SK-N-SH treated with all-trans-retinoic acid at 6 μM for 48 hours (cell line): ENCODE data around the gene NEGR1.

Source experiments
- ATAC-seq: fragments of 200-7000 bp; cut with Tn5 transposase; 3 replicates; pipeline ENCODE4 v1.9.1; 2020; ENCODE audit warnings: mild to moderate bottlenecking, moderate library complexity
- ARNTL ChIP-seq: fragments of 450-650 bp; formaldehyde crosslinking; IDR thresholded peaks from 2 replicates; pipeline ENCODE4 v1.5.0; 2020; ENCODE audit warnings: low read depth, mild to moderate bottlenecking, moderate library complexity, borderline replicate concordance
- BACH2 ChIP-seq: fragments of 250-450 bp; sonication (Bioruptor Pico); IDR thresholded peaks from 2 replicates; pipeline ENCODE4 v1.9.0; 2021; ENCODE audit warnings: mild to moderate bottlenecking, borderline replicate concordance
- CSDC2 ChIP-seq: fragments of 250-450 bp; sonication (Bioruptor Pico); IDR thresholded peaks from 2 replicates; pipeline ENCODE4 v1.5.0; 2020; ENCODE audit warnings: mild to moderate bottlenecking, moderate library complexity
- ESRRG ChIP-seq: fragments of 250-450 bp; sonication (Bioruptor Pico); IDR thresholded peaks from 2 replicates; pipeline ENCODE4 v1.6.1; 2021; ENCODE audit warnings: mild to moderate bottlenecking
- ISL1 ChIP-seq: fragments of 250-450 bp; sonication (Bioruptor Pico); IDR thresholded peaks from 2 replicates; pipeline ENCODE4 v2.1.2; 2022; ENCODE audit warnings: mild to moderate bottlenecking, moderate library complexity
- PPARA ChIP-seq: fragments of 250-450 bp; sonication (Bioruptor Pico); IDR thresholded peaks from 2 replicates; pipeline ENCODE4 v1.5.0; 2020; ENCODE audit warnings: mild to moderate bottlenecking, borderline replicate concordance
- RARB ChIP-seq: fragments of 250-450 bp; sonication (Bioruptor Pico); IDR thresholded peaks from 2 replicates; pipeline ENCODE4 v1.8.0; 2021; ENCODE audit warnings: mild to moderate bottlenecking, moderate library complexity
- SNAI2 ChIP-seq: fragments of 250-450 bp; sonication (Bioruptor Pico); IDR thresholded peaks from 2 replicates; pipeline ENCODE4 v1.5.0; 2020; ENCODE audit warnings: mild to moderate bottlenecking, moderate library complexity
- TCF4 ChIP-seq: fragments of 250-450 bp; sonication (Bioruptor Pico); IDR thresholded peaks from 2 replicates; pipeline ENCODE4 v1.8.0; 2021; ENCODE audit warnings: mild to moderate bottlenecking, moderate library complexity, borderline replicate concordance
- TOX ChIP-seq: fragments of 250-450 bp; sonication (Bioruptor Pico); IDR thresholded peaks from 2 replicates; pipeline ENCODE4 v1.8.0; 2021; ENCODE audit warnings: mild to moderate bottlenecking, moderate library complexity, borderline replicate concordance
- ZFP3 ChIP-seq: fragments of 250-450 bp; sonication (Bioruptor Pico); IDR thresholded peaks from 2 replicates; pipeline ENCODE4 v1.5.0; 2020; ENCODE audit warnings: mild to moderate bottlenecking, moderate library complexity
- ZFP30 ChIP-seq: fragments of 450-650 bp; formaldehyde crosslinking; IDR thresholded peaks from 2 replicates; pipeline ENCODE4 v1.5.0; 2022; ENCODE audit warnings: mild to moderate bottlenecking, moderate library complexity
- ZNF565 ChIP-seq: fragments of 450-650 bp; formaldehyde crosslinking; conservative IDR thresholded peaks from 2 replicates; pipeline ENCODE4 v1.5.0; 2020; ENCODE audit warnings: low read depth, mild to moderate bottlenecking, moderate library complexity
- ZNF70 ChIP-seq: fragments of 450-650 bp; formaldehyde crosslinking; IDR thresholded peaks from 2 replicates; pipeline ENCODE4 v1.5.0; 2020; ENCODE audit warnings: mild to moderate bottlenecking, moderate library complexity
- ZNF8 ChIP-seq: fragments of 450-650 bp; formaldehyde crosslinking; IDR thresholded peaks from 2 replicates; pipeline ENCODE4 v1.5.0; 2020; ENCODE audit warnings: mild to moderate bottlenecking, moderate library complexity
- TF ChIP-seq, protein P1 (sequence below): fragments of 250-450 bp; sonication (Bioruptor Pico); IDR thresholded peaks from 2 replicates; pipeline ENCODE4 v1.8.0; 2021; ENCODE audit warnings: low read depth, mild to moderate bottlenecking, moderate library complexity, borderline replicate concordance
- TF ChIP-seq, protein P2 (sequence below): fragments of 250-450 bp; sonication (Bioruptor Pico); IDR thresholded peaks from 2 replicates; pipeline ENCODE4 v1.5.1; 2021; ENCODE audit warnings: mild to moderate bottlenecking, moderate library complexity
- TF ChIP-seq, protein P3 (sequence below): fragments of 250-450 bp; sonication (Bioruptor Pico); IDR thresholded peaks from 2 replicates; pipeline ENCODE4 v1.5.1; 2020; ENCODE audit warnings: low read depth, mild to moderate bottlenecking, moderate library complexity
- TF ChIP-seq, protein P4 (sequence below): fragments of 250-450 bp; sonication (Bioruptor Pico); IDR thresholded peaks from 2 replicates; pipeline ENCODE4 v1.8.0; 2020; ENCODE audit warnings: mild to moderate bottlenecking, moderate library complexity, borderline replicate concordance
- TF ChIP-seq, protein P5 (sequence below): fragments of 250-450 bp; sonication (Bioruptor Pico); IDR thresholded peaks from 2 replicates; pipeline ENCODE4 v1.5.0; 2020; ENCODE audit warnings: mild to moderate bottlenecking, moderate library complexity

Gene NEGR1

DNA sequence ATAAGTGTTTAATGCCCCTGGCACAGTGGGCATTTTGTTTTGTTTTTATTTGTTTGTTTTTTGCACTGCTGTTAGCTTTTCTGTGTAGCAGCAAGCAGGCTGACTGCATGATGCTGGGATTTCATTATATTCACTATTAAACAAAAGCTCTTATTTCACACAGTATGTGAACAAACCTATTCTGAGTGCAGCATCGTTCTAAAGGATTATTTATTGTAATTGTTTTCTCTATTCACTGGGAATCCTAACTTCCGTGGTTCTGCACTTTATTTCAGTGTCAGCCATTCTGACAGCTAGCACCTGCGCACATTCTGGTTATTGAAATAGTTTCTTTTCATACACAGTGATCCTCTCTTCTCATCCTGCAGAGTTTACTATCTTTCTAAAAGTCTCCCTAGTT, 595.0 kb downstream of the NEGR1 start:
- ATAC-seq = no peak
- TF ChIP-seq CSDC2 (CRISPR knock-in tag) = no peak
- no peak for TF ChIP-seq ZNF565
- TF ChIP-seq, protein P1, sequence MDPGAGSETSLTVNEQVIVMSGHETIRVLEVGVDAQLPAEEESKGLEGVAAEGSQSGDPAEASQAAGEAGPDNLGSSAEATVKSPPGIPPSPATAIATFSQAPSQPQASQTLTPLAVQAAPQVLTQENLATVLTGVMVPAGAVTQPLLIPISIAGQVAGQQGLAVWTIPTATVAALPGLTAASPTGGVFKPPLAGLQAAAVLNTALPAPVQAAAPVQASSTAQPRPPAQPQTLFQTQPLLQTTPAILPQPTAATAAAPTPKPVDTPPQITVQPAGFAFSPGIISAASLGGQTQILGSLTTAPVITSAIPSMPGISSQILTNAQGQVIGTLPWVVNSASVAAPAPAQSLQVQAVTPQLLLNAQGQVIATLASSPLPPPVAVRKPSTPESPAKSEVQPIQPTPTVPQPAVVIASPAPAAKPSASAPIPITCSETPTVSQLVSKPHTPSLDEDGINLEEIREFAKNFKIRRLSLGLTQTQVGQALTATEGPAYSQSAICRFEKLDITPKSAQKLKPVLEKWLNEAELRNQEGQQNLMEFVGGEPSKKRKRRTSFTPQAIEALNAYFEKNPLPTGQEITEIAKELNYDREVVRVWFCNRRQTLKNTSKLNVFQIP (CRISPR knock-in tag) = no peak
- TF ChIP-seq PPARA (CRISPR knock-in tag) = no peak
- TF ChIP-seq, protein P2, sequence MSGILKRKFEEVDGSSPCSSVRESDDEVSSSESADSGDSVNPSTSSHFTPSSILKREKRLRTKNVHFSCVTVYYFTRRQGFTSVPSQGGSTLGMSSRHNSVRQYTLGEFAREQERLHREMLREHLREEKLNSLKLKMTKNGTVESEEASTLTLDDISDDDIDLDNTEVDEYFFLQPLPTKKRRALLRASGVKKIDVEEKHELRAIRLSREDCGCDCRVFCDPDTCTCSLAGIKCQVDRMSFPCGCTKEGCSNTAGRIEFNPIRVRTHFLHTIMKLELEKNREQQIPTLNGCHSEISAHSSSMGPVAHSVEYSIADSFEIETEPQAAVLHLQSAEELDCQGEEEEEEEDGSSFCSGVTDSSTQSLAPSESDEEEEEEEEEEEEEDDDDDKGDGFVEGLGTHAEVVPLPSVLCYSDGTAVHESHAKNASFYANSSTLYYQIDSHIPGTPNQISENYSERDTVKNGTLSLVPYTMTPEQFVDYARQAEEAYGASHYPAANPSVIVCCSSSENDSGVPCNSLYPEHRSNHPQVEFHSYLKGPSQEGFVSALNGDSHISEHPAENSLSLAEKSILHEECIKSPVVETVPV (CRISPR knock-in tag) = no peak
- TF ChIP-seq, protein P3, sequence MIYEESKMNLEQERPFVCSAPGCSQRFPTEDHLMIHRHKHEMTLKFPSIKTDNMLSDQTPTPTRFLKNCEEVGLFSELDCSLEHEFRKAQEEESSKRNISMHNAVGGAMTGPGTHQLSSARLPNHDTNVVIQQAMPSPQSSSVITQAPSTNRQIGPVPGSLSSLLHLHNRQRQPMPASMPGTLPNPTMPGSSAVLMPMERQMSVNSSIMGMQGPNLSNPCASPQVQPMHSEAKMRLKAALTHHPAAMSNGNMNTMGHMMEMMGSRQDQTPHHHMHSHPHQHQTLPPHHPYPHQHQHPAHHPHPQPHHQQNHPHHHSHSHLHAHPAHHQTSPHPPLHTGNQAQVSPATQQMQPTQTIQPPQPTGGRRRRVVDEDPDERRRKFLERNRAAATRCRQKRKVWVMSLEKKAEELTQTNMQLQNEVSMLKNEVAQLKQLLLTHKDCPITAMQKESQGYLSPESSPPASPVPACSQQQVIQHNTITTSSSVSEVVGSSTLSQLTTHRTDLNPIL (CRISPR knock-in tag) = no peak
- no peak for TF ChIP-seq ZNF8 (CRISPR knock-in tag)
- TF ChIP-seq ISL1 (CRISPR knock-in tag) = no peak
- TF ChIP-seq ZNF70 (CRISPR knock-in tag) = no peak
- TF ChIP-seq ARNTL (CRISPR knock-in tag) = no peak
- TF ChIP-seq, protein P4, sequence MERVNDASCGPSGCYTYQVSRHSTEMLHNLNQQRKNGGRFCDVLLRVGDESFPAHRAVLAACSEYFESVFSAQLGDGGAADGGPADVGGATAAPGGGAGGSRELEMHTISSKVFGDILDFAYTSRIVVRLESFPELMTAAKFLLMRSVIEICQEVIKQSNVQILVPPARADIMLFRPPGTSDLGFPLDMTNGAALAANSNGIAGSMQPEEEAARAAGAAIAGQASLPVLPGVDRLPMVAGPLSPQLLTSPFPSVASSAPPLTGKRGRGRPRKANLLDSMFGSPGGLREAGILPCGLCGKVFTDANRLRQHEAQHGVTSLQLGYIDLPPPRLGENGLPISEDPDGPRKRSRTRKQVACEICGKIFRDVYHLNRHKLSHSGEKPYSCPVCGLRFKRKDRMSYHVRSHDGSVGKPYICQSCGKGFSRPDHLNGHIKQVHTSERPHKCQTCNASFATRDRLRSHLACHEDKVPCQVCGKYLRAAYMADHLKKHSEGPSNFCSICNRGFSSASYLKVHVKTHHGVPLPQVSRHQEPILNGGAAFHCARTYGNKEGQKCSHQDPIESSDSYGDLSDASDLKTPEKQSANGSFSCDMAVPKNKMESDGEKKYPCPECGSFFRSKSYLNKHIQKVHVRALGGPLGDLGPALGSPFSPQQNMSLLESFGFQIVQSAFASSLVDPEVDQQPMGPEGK (CRISPR knock-in tag) = no peak
- TF ChIP-seq TCF4 = no peak
- TF ChIP-seq SNAI2 (CRISPR knock-in tag) = no peak
- TF ChIP-seq BACH2 (CRISPR knock-in tag) = no peak
- no peak for TF ChIP-seq ESRRG (CRISPR knock-in tag)
- TF ChIP-seq, protein P5, sequence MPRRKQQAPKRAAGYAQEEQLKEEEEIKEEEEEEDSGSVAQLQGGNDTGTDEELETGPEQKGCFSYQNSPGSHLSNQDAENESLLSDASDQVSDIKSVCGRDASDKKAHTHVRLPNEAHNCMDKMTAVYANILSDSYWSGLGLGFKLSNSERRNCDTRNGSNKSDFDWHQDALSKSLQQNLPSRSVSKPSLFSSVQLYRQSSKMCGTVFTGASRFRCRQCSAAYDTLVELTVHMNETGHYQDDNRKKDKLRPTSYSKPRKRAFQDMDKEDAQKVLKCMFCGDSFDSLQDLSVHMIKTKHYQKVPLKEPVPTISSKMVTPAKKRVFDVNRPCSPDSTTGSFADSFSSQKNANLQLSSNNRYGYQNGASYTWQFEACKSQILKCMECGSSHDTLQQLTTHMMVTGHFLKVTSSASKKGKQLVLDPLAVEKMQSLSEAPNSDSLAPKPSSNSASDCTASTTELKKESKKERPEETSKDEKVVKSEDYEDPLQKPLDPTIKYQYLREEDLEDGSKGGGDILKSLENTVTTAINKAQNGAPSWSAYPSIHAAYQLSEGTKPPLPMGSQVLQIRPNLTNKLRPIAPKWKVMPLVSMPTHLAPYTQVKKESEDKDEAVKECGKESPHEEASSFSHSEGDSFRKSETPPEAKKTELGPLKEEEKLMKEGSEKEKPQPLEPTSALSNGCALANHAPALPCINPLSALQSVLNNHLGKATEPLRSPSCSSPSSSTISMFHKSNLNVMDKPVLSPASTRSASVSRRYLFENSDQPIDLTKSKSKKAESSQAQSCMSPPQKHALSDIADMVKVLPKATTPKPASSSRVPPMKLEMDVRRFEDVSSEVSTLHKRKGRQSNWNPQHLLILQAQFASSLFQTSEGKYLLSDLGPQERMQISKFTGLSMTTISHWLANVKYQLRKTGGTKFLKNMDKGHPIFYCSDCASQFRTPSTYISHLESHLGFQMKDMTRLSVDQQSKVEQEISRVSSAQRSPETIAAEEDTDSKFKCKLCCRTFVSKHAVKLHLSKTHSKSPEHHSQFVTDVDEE = no peak
- no peak for TF ChIP-seq RARB (CRISPR knock-in tag)
- no peak for TF ChIP-seq ZFP30
- TF ChIP-seq TOX (CRISPR knock-in tag) = no peak

DNA sequence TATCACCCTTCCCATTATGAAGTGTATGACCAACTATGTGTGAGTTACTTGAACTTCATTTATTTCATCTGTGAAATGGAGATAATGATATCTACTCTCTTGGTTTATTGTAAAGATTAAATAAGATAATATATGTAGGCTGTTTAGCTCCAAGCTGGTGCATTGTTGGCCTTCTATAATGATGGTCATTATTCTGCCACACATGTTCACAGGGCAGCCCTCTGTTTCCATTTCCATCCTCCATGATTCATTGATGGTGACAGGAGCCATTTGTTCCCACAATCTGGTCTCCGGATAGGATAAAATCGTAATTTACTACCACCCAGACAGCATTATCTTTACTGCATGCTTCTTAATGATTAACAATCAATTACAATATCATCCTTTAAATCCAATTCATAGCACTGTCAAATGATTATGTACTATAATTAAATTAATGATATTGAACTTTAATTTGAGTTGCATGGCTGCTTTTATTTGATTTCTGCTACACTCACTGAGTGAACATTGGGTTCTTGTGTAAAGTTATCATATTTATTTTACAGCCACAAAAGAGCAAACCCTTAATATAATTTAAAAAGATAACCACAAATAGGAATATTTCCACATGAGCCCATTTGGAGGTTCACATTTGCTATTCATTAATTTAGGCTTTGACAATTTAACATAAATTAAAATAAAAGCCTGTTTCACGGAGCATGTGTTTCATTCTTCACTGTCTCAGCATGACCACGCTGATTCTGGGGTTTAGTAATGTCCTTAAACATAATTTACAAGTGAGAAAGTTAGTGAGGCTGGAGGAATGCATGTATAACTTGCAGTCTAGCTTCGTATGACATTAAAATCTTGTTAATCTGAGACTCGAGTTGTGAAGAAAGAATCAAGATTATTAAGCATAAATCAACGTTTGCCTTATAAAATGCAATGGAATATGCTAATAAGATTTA, 605.1 kb downstream of the NEGR1 start:
- TF ChIP-seq, protein P3 (CRISPR knock-in tag) = no peak
- TF ChIP-seq, protein P4 (CRISPR knock-in tag) = no peak
- TF ChIP-seq ZFP3 (no peak), PPARA (CRISPR knock-in tag) (no peak), ESRRG (CRISPR knock-in tag) (no peak), ZNF70 (CRISPR knock-in tag) (no peak), TOX (CRISPR knock-in tag) (no peak), CSDC2 (CRISPR knock-in tag) (no peak), RARB (CRISPR knock-in tag) (no peak), ZNF565 (no peak), ZFP30 (no peak)
- TF ChIP-seq, protein P5 = no peak
- ATAC-seq = no peak
